HG03066 (cell line): ENCODE measurements around the gene TSEN2.
"Not testable (repeated sequence)": the region's sequence is repeated elsewhere in the genome, so short reads cannot be mapped to it uniquely, and the experiment has no call there.

Experiments used
- ATAC-seq: cut with Tn5 transposase; IDR thresholded peaks from one replicate; pipeline ENCODE4 v1.9.1; 2021; ENCODE audit warnings: low read depth; ENCODE audit not compliant: unreplicated experiment

TSEN2 gene

DNA sequence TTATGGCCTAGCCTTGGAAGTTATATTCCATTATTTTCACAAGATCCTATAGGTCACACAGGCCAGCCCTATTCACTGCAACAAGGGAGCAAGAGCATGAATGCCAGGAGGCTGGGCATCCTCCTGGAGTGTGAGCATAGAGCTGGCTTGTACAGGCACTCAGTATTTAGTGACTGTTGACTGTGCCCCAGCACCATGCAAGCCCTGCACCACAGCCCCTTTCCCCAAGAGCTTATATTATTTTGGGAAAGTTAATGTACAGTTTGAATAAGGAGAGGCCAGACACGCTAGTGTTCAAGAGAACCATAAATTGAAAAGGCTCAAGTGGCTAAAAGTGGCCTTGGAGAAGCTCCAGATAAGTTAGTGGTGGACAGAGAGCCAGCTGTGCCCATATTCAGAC, 32.3 kb upstream of the TSEN2 start:
- ATAC-seq, result no peak

GRCh38 chr3:12452361-12453330, 31.6 kb upstream of the TSEN2 start:
- no peak for ATAC-seq

- ATAC-seq, result no peak
These were observed 30.0 kb upstream of the TSEN2 start for GRCh38 chr3:12454076-12454815.

- ATAC-seq, result no peak
These were observed 29.5 kb upstream of the TSEN2 start for GRCh38 chr3:12454816-12455121.

DNA sequence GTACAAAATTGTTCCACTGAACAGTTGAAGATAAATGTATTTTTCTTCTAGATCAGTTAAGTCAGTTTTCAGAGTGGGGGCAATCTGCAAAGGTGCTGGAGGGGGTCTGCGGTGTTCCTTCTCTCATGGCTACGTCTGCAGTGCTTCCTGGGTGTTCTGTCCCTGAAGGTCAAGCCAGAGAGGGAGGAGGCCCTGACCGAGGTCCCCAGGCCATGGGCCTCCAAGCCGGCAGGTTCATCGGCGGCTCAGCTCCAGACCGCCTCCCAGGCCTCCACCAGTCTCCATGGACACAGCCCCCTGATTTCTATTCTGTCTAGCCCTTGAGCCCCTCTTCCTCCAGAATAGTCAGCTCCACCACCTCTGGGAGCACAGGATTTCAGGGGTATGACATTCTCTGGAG, 28.5 kb upstream of the TSEN2 start:
- ATAC-seq, result no peak

DNA sequence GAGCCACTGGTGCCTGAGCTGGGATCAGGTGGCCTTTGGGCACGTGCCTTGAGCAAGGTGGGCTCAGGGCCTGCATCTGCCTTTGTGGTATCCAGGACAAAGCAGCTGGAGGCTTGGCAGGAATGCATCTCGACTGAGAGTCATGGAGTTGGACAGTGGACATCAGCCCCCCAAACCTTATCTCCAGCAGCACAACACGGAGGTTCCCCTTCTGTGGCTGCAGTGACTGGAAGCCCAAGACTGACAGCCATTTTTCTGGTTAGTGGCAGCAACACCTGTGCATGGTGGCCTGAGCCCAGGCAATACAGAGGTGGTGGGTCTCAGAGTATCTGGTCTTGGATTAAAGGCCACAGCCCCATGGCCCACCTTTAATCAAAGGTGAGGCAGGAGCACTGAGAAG, 27.8 kb upstream of the TSEN2 start:
- no peak for ATAC-seq

GRCh38 chr3:12457380-12457779, 26.9 kb upstream of the TSEN2 start:
- ATAC-seq, result not testable (repeated sequence)

- no peak for ATAC-seq
These were observed 25.4 kb upstream of the TSEN2 start for GRCh38 chr3:12458901-12459300.

DNA sequence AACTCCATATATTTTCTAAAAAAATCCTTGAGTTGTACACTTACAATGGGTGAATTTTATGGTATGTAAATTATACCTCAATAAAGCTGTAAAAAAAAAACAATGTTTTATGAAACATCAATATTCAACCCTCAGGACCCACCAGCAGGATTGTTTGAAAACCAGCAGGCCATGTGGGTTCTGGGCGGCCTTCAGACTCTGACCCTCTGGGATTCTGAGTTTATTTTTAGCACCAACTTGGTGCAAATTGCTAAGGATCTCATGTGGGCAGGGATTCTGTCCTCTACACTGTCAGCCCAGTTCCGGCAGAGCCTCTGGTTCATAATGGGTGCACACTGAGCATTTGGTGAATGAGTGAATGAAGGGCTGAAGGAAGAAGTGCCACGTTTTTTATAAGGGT, 24.2 kb upstream of the TSEN2 start:
- ATAC-seq, result no peak

GRCh38 chr3:12461097-12461649, 23.1 kb upstream of the TSEN2 start:
- no peak for ATAC-seq

DNA sequence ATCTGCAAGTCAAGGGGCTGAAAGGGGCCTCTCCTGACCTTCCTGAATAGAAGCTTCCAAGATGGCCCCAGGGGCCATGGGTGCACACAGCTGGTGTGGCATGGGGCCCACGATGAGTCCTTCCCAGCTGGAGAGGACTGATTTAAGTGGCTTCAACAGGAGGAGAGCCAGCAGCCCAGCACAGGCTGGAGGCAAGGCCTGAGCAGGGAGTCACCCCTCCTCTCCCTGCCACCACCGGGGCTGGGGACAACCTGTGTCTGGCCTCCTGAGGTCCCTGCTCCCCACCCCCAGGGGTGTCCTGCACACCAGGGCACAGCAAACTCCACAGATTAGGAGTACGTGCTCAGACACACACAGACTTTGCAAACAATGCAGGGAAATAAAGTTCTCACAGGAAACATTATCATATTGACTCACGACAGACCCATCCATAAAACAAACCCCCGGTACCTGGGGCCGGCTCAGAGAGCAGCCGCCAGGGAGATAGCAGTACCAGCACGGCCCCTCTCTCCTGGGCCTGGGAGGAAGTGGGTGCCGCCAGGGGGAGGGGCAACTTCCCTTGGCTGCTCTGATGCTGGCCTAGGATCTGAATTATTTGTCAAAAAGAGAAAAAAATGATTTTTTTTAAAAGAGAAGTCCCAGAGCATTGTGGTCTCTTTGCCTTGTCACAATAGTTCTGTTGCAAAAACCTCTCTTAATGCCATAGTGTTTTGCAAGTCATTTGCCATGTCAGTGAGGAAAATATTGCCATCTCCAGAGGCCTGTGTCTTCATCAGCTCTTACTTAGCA, 21.9 kb upstream of the TSEN2 start:
- no peak for ATAC-seq

- ATAC-seq, result no peak
These were observed 20.6 kb upstream of the TSEN2 start for GRCh38 chr3:12463686-12464085.

GRCh38 chr3:12464181-12464580, 20.1 kb upstream of the TSEN2 start:
- ATAC-seq, result no peak

DNA sequence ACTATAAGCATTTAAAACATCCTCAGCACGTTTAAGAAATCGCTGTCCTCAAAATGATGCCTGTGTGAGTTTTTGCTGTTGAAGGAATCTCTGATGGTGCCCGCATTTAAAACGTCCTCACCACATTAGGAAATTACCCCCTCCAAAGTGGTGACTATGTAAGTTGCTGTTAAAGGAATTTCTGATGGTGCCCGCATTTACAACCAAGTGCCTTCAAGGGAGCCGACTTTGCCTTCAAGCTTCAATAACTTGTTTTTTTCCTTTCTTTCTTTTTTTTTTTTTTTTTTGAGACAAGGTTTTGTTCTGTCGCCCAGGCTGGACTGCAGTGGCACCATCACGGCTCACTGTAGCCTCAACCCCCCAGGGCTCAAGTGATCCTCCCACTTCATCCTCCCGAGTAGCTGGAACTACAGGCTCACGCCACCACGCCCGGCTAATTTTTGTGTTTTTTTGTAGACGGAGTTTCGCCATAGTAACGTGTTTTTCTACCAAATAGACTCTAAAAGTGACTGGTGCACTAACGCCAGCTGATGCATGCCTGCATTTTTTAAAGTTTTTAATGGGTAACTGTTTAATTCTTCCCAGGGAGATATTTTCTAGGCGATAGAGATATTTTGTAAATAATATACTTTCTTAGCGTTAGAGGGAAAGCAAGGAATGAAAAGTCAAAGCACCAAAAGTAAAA, 19.0 kb upstream of the TSEN2 start:
- ATAC-seq, result no peak

DNA sequence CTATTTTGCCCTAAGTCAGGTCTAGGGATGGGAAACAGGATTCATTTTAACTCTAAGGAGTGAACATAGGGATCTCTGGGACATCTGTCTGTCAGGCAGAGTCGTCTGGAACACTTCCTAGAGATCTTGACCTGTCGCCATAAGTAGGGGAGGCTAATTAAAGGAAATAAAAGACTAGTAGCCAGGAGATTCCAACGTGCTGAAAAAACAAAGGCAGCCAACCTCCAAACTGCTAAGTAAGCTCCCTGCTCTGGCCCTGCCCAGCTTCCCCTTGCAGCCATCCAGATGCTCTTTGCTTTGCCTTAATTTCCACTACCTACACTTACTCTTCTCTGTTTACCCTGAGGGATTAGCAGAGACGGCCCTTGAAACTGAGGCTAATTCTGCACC, 18.4 kb upstream of the TSEN2 start:
- no peak for ATAC-seq

GRCh38 chr3:12467746-12468145, 16.5 kb upstream of the TSEN2 start:
- ATAC-seq, result no peak

DNA sequence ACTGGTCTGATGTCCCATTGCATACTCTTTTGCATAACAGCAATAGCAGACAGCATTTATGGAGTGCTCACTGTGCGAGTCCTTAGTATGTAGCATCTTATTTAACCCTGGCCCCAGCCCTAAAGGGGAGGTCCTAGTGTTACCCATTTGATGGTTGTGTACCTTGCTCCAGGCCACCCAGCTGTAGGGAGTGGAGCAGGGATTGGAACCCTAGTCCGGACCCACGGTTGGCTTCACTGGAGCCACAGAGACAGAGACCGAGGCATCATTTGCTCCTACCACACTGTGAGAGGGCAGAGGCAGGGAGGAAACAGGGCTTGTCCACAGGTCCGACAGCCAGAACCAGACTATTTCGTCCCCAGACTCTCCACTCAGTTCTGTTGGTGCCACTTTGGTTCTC, 16.0 kb upstream of the TSEN2 start:
- no peak for ATAC-seq

- no peak for ATAC-seq
These were observed 15.5 kb upstream of the TSEN2 start for GRCh38 chr3:12468757-12469156.

GRCh38 chr3:12469222-12469621, 15.1 kb upstream of the TSEN2 start:
- not testable (repeated sequence) for ATAC-seq

DNA sequence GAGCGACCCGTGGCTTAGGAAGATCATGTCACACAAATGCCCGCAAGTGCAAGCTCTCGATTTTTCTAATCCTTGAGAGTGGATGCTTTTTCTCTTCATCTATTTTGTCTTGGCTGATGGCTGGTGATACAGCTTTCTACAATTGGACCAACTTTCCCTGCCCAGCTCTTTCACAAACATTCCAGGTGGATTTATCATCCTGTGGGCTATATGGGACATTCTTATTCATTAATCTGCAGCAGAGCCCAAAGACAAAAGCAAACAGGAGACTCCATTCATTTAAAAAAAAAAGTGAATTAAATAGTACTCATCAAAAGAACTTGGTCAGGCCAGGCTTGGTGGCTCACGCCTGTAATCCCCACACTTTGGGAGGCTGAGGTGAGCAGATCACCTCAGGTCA, 14.2 kb upstream of the TSEN2 start:
- no peak for ATAC-seq
